ENCODE data around the gene CRELD1. TPM values are rescaled to one million over a fixed set of nuclear protein-coding genes. Genes with fewer than 3 reads are reported as not detected.

Gene CRELD1
- polyA plus RNA-seq, 3 donors: 16.1 to 23.4 (median 19.2) TPM

GRCh38 chr3:9942934-9943690 is 9.5 kb downstream of the CRELD1 start:
- no peaks in the 10 kb centered on the region for H4K20me1 ChIP-seq (ENCODE audit: insufficient read depth, low read length)
- no peaks in the 10 kb centered on the region for H3K27me3 ChIP-seq (ENCODE audit: control insufficient read depth in 2 of 2, insufficient read depth in 2 of 2, low read length in 2 of 2)
- peaks cover 6% of the 10 kb centered on the region for H3K4me1 Mint-ChIP-seq
- H3K9me3 ChIP-seq (replicated peaks in 1 of 2; ENCODE audit: control insufficient read depth in 1 of 2, insufficient read depth in 1 of 2, low read length in 2 of 2): no peaks in the 10 kb centered on the region
- no peak overlapping the region for H3K9ac ChIP-seq (ENCODE audit: insufficient read depth, low read length, poor library complexity, severe bottlenecking)
- no peak overlapping the region for H3K4me2 ChIP-seq (replicated peaks; ENCODE audit: extremely low read depth, low read length, poor library complexity, severe bottlenecking)
- no peak overlapping the region for H3K27ac ChIP-seq (ENCODE audit: low read depth in 1 of 2, low read length in 2 of 2)
- peaks cover 0 to 3% (median 0%) of the 10 kb centered on the region in 7 donors for H3K9me3 Mint-ChIP-seq
- no peaks in the 10 kb centered on the region for H3K79me2 ChIP-seq (ENCODE audit: insufficient read depth, low read length)
- H3K36me3 ChIP-seq (replicated peaks in 1 of 2; ENCODE audit: control insufficient read depth in 1 of 2, insufficient read depth in 2 of 2, low read length in 2 of 2): peaks cover 4 to 24% of the 10 kb centered on the region in 2 donors
- H3K4me3 ChIP-seq (replicated peaks in 1 of 3; ENCODE audit: low read depth in 2 of 3, low read length in 3 of 3): no peak overlapping the region
- H3K36me3 Mint-ChIP-seq: peaks cover 18 to 31% of the 10 kb centered on the region in 2 donors
- TF ChIP-seq CTCF (IDR thresholded peaks at IDR 0.05): no peak
- H2AFZ ChIP-seq (ENCODE audit: insufficient read depth, low read depth, low read length, poor library complexity, severe bottlenecking): no peak overlapping the region
- H3K27me3 Mint-ChIP-seq (ENCODE audit: low read depth in 3 of 3): peaks cover 2 to 6% (median 4%) of the 10 kb centered on the region in 3 donors
- H3K27ac Mint-ChIP-seq: peak overlapping the region in 2 of 7 donors; percentile 6 to 13
- H3K4me3 Mint-ChIP-seq: no peak overlapping the region
- peaks cover 4 to 8% of the 10 kb centered on the region in 2 donors for H3K4me1 ChIP-seq (ENCODE audit: control insufficient read depth in 1 of 2, insufficient read depth in 2 of 2, low read length in 2 of 2)
- intact Hi-C loops (cut with micrococcal nuclease): no loop called here
- DNase-seq: no peak
- WGBS (ENCODE audit: insufficient coverage): 95% methylated on average over 7 of the region's 11 CpGs

DNA sequence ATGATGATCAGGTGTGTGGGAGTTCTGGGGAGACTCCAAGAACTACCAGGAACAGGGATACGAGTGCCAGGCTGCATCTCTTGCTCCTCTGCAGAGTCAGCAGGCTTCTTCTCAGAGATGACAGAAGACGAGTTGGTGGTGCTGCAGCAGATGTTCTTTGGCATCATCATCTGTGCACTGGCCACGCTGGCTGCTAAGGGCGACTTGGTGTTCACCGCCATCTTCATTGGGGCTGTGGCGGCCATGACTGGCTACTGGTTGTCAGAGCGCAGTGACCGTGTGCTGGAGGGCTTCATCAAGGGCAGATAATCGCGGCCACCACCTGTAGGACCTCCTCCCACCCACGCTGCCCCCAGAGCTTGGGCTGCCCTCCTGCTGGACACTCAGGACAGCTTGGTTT is 10.6 kb downstream of the CRELD1 start:
- H3K9me3 Mint-ChIP-seq: peaks cover 0 to 3% (median 0%) of the 10 kb centered on the region in 7 donors
- Histone ChIP-seq H3K9me3 (replicated peaks in 1 of 2; ENCODE audit: control insufficient read depth in 1 of 2, insufficient read depth in 1 of 2, low read length in 2 of 2) (no peaks in the 10 kb centered on the region), H3K79me2 (ENCODE audit: insufficient read depth, low read length) (no peaks in the 10 kb centered on the region), H2AFZ (ENCODE audit: insufficient read depth, low read depth, low read length, poor library complexity, severe bottlenecking) (no peak overlapping the region), H3K4me3 (replicated peaks in 1 of 3; ENCODE audit: low read depth in 2 of 3, low read length in 3 of 3) (no peak overlapping the region), H3K4me1 (ENCODE audit: control insufficient read depth in 1 of 2, insufficient read depth in 2 of 2, low read length in 2 of 2) (peaks cover 4 to 8% of the 10 kb centered on the region in 2 donors), H4K20me1 (ENCODE audit: insufficient read depth, low read length) (no peaks in the 10 kb centered on the region), H3K9ac (ENCODE audit: insufficient read depth, low read length, poor library complexity, severe bottlenecking) (no peak overlapping the region), H3K27ac (ENCODE audit: low read depth in 1 of 2, low read length in 2 of 2) (no peak overlapping the region), H3K27me3 (ENCODE audit: control insufficient read depth in 2 of 2, insufficient read depth in 2 of 2, low read length in 2 of 2) (no peaks in the 10 kb centered on the region), H3K36me3 (replicated peaks in 1 of 2; ENCODE audit: control insufficient read depth in 1 of 2, insufficient read depth in 2 of 2, low read length in 2 of 2) (peaks cover 2 to 22% of the 10 kb centered on the region in 2 donors), H3K4me2 (replicated peaks; ENCODE audit: extremely low read depth, low read length, poor library complexity, severe bottlenecking) (no peak overlapping the region)
- WGBS (ENCODE audit: insufficient coverage): 94% methylated on average over 8 of the region's 11 CpGs
- H3K4me1 Mint-ChIP-seq: peaks cover 6% of the 10 kb centered on the region
- peaks cover 2 to 6% (median 4%) of the 10 kb centered on the region in 3 donors for H3K27me3 Mint-ChIP-seq (ENCODE audit: low read depth in 3 of 3)
- DNase-seq: no peak
- intact Hi-C loops (cut with micrococcal nuclease): no loop called here
- TF ChIP-seq CTCF (IDR thresholded peaks at IDR 0.05): no peak
- peak overlapping the region in 2 of 7 donors; percentile 61 to 70 for H3K27ac Mint-ChIP-seq
- peaks cover 13 to 27% of the 10 kb centered on the region in 2 donors for H3K36me3 Mint-ChIP-seq
- H3K4me3 Mint-ChIP-seq: no peak overlapping the region
